ENCODE results near the gene WFIKKN2. TPM values are rescaled to one million over a fixed set of nuclear protein-coding genes. Genes with fewer than 3 reads are reported as not detected.
"Not testable (repeated sequence)": the region's sequence is repeated elsewhere in the genome, so short reads cannot be mapped to it uniquely, and the experiment has no call there.

WFIKKN2 gene
- polyA plus RNA-seq, 1 experiment = not detected

DNA sequence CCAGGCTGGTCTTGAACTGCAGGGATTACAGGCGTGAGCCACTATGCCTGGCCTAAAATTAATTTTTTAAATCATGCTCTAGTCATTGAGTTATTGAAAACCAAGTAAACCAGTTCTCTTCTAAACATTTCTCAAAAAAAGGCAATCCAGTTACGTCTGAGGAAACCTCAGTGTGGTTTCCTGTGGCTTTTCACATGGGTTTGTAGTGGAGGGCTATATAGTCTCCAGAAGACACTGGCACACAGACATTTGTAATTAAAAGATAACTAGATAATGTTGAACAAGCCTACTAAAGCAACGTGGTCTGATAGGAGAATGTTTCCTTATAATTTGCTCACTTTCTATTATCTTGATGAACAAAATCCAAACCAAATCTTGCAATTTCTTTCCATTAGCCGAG is 36.0 kb downstream of the WFIKKN2 start:
- TF ChIP-seq, protein P1, sequence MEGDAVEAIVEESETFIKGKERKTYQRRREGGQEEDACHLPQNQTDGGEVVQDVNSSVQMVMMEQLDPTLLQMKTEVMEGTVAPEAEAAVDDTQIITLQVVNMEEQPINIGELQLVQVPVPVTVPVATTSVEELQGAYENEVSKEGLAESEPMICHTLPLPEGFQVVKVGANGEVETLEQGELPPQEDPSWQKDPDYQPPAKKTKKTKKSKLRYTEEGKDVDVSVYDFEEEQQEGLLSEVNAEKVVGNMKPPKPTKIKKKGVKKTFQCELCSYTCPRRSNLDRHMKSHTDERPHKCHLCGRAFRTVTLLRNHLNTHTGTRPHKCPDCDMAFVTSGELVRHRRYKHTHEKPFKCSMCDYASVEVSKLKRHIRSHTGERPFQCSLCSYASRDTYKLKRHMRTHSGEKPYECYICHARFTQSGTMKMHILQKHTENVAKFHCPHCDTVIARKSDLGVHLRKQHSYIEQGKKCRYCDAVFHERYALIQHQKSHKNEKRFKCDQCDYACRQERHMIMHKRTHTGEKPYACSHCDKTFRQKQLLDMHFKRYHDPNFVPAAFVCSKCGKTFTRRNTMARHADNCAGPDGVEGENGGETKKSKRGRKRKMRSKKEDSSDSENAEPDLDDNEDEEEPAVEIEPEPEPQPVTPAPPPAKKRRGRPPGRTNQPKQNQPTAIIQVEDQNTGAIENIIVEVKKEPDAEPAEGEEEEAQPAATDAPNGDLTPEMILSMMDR (IDR thresholded peaks at IDR 0.05; ENCODE audit: insufficient read depth, low read depth, low read length) = no peak
- CTCF ChIA-PET = no interaction called here
- Histone ChIP-seq H3K27me3 (ENCODE audit: control insufficient read depth, insufficient read depth, low read length) (no peaks in the 10 kb centered on the region), H3K4me3 (ENCODE audit: low read depth, low read length) (no peak overlapping the region), H3K36me3 (ENCODE audit: control insufficient read depth, insufficient read depth, low read length) (no peaks in the 10 kb centered on the region)
- POLR2A ChIA-PET = no interaction called here
- DNase-seq (ENCODE audit: low read depth) = no peak

DNA sequence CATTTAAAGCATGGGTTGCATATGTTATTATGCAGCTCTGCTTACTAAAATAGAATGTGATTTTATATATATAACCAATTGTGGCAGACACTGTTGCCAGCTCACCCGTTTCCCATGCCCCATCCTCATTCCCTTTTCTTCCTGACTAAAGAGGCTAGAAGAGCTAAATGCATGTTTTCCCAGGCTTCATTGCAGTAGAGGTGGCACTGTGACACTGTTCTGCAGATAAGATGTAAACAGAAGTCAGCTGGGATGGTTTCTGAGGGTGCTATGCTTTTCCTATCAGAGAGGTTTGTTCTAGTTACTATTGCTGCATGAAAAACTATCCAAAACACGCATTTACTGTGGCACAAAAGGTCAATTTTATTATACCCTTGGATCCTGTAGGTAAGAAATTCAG is 36.5 kb downstream of the WFIKKN2 start:
- no peaks in the 10 kb centered on the region for H3K36me3 ChIP-seq (ENCODE audit: control insufficient read depth, insufficient read depth, low read length)
- ChIA-PET POLR2A (no interaction called here), CTCF (no interaction called here)
- TF ChIP-seq, protein P1 (IDR thresholded peaks at IDR 0.05; ENCODE audit: insufficient read depth, low read depth, low read length) = no peak
- no peak for DNase-seq (ENCODE audit: low read depth)
- H3K27me3 ChIP-seq (ENCODE audit: control insufficient read depth, insufficient read depth, low read length) = 0 out of 2 replicates have a peak, but pooled peaks cover 1% of the 10 kb centered on the region
- H3K4me3 ChIP-seq (ENCODE audit: low read depth, low read length) = no peak overlapping the region

DNA sequence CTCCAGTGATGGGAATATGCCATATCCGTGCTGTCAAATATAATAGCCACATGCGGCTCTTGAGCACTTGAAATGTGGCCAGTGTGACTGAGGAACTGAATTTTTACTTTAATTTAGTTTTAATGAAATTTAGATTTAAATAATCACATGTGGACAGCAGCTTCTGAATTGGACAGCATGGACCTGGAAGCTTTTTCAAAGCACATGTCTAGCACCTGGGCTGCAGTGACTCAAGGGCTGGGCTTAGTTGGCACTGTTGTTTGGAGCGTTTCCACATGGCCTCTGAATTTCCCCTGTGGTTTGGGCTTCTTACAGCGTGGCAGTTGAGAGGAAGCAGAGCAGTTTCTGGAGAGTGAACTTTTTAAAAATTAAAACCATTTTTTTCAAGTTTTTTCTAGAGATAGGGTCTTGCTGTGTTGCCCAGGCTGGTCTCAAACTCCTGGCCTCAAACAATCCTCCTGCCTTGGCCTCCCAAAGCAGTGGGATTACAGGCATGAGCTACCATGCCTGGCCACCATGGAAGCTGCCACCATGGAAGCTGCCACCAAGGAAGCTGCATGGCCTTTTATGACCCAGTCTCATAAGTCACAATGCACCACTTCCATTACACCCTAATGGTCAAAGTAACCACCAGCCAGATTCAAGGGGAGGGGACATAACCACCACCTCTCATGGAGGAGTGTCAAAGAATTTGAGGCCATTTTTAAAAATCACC is 37.5 kb downstream of the WFIKKN2 start:
- TF ChIP-seq, protein P1 (IDR thresholded peaks at IDR 0.05; ENCODE audit: insufficient read depth, low read depth, low read length) = no peak
- CTCF ChIA-PET = no interaction called here
- Histone ChIP-seq H3K36me3 (ENCODE audit: control insufficient read depth, insufficient read depth, low read length) (no peaks in the 10 kb centered on the region), H3K27me3 (ENCODE audit: control insufficient read depth, insufficient read depth, low read length) (0 out of 2 replicates have a peak, but pooled peaks cover 2% of the 10 kb centered on the region), H3K4me3 (ENCODE audit: low read depth, low read length) (no peak overlapping the region)
- POLR2A ChIA-PET = no interaction called here
- no peak for DNase-seq (ENCODE audit: low read depth)

DNA sequence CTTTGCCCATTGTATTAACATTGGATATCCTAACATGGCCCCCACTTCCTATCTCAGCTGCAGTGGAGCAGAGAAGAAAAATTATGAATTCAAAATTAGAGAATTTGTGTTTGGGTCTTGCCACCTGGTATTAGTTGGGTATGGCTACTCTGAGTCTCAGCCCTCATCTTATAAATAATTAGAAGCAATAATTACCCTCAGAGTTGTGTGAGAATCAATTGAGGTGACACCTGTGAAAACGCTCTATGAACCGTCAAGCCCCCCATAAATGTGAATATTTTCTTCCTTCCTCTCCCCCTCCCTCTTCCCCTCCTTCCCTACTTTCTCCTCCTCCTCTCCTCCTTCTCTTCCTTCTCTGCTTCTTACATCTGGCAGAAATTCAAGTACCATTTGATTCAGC is 39.7 kb downstream of the WFIKKN2 start:
- TF ChIP-seq, protein P1 (IDR thresholded peaks at IDR 0.05; ENCODE audit: insufficient read depth, low read depth, low read length) = no peak
- POLR2A ChIA-PET = no interaction called here
- no peaks in the 10 kb centered on the region for H3K36me3 ChIP-seq (ENCODE audit: control insufficient read depth, insufficient read depth, low read length)
- 0 out of 2 replicates have a peak, but pooled peaks cover 2% of the 10 kb centered on the region for H3K27me3 ChIP-seq (ENCODE audit: control insufficient read depth, insufficient read depth, low read length)
- H3K4me3 ChIP-seq (ENCODE audit: low read depth, low read length) = no peak overlapping the region
- DNase-seq (ENCODE audit: low read depth) = no peak
- CTCF ChIA-PET = interaction anchor here (0.7 kb wide), 1 partner anchor 9 kb away, joined by 3 read pairs; no protein-coding TSS in a partner anchor

DNA sequence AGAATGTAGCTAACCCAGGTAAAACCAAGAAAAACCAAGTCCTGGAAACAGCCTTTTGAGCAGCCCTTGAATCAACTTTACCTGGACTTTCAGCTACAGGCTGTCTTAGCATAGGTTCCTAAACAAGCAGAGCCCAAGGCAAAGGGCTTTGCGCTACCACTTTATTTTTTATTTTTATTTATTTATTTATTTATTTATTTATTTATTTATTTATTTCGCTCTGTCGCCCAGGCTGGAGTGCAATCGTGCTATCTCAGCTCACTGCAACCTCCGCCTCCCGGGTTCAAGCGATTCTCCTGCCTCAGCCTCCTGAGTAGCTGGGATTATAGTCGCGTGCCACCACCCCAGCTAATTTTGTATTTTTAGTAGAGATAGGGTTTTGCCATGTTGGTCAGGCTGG is 41.7 kb downstream of the WFIKKN2 start:
- DNase-seq (ENCODE audit: low read depth); POLR2A ChIA-PET; H3K4me3 ChIP-seq (ENCODE audit: low read depth, low read length); H3K27me3 ChIP-seq (ENCODE audit: control insufficient read depth, insufficient read depth, low read length); H3K36me3 ChIP-seq (ENCODE audit: control insufficient read depth, insufficient read depth, low read length): not testable (repeated sequence)
- CTCF ChIA-PET = interaction anchor here (2.2 kb wide), 1 partner anchor 10 kb away, joined by 6 read pairs; no protein-coding TSS in a partner anchor
